GM12872 (cell line): ENCODE results near the gene ST6GALNAC4.

Experiments
- TF ChIP-seq, protein P1 (sequence below): IDR thresholded peaks from 3 replicates; pipeline ENCODE4 v1.5.1; 2011; ENCODE audit warnings: low read depth, mild to moderate bottlenecking, low read length, moderate library complexity; ENCODE audit not compliant: insufficient read depth

ST6GALNAC4 gene

GRCh38 chr9:127953154-127953553 lies 36.3 kb upstream of the ST6GALNAC4 start:
- TF ChIP-seq, protein P1, sequence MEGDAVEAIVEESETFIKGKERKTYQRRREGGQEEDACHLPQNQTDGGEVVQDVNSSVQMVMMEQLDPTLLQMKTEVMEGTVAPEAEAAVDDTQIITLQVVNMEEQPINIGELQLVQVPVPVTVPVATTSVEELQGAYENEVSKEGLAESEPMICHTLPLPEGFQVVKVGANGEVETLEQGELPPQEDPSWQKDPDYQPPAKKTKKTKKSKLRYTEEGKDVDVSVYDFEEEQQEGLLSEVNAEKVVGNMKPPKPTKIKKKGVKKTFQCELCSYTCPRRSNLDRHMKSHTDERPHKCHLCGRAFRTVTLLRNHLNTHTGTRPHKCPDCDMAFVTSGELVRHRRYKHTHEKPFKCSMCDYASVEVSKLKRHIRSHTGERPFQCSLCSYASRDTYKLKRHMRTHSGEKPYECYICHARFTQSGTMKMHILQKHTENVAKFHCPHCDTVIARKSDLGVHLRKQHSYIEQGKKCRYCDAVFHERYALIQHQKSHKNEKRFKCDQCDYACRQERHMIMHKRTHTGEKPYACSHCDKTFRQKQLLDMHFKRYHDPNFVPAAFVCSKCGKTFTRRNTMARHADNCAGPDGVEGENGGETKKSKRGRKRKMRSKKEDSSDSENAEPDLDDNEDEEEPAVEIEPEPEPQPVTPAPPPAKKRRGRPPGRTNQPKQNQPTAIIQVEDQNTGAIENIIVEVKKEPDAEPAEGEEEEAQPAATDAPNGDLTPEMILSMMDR: no peak

- TF ChIP-seq, protein P1: no peak
These were observed 33.9 kb upstream of the ST6GALNAC4 start for GRCh38 chr9:127950513-127951289.

GRCh38 chr9:127949827-127950512 lies 33.1 kb upstream of the ST6GALNAC4 start:
- TF ChIP-seq, protein P1: no peak

- TF ChIP-seq, protein P1: no peak
These were observed 31.2 kb upstream of the ST6GALNAC4 start for GRCh38 chr9:127947841-127948710.

DNA sequence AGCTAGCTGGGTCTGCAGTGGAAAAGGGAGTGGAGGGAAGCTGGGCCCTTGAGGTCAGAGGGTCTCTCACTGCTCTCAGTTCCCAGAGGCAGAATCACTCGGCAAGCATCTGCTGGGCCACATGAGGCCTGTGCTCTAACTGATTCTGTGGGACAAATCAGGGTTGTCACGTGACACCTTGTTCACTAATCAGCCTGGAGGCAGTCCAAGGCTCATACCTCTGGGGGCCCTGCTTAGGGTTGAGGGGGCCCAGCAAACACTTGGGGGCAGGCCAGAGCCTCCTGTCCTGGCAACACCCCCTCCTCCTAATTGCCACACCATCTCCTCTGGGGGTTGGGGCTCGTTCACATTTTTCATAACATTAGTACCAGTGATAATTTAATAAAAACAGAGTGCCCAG lies 29.9 kb upstream of the ST6GALNAC4 start:
- TF ChIP-seq, protein P1: no peak

- TF ChIP-seq, protein P1: no peak
These were observed 29.1 kb upstream of the ST6GALNAC4 start for GRCh38 chr9:127945942-127946341.

GRCh38 chr9:127945338-127945737 lies 28.5 kb upstream of the ST6GALNAC4 start:
- TF ChIP-seq, protein P1: no peak
